Activated CD4-positive, alpha-beta memory T cell treated with anti-CD3 and anti-CD28 coated beads, Interleukin-2, amount 10 ng/mL, durations not matched to agents 7 days and 5 days (primary cell): ENCODE results near the gene DIPK1A. TPM values are rescaled to one million over a fixed set of nuclear protein-coding genes. Genes with fewer than 3 reads are reported as not detected.
A peak's percentile ranks its signal among the peaks of the same experiment; 100 is the strongest.

ENCODE experiments used
- CTCF ChIA-PET: fragments of 350-600 bp; sonication (Branson Sonifier 250); formaldehyde crosslinking; loops from one replicate; lab custom pipeline; 2021; ENCODE audit warnings: antibody characterized with exemption, inconsistent platforms; lab: Charles Lee
- POLR2A ChIA-PET: fragments of 350-600 bp; sonication (Branson Sonifier 250); formaldehyde crosslinking; loops from one replicate; lab custom pipeline; 2021; ENCODE audit warnings: antibody characterized with exemption; lab: Charles Lee
- DNase-seq: peaks from one replicate; pipeline ENCODE4 v3.0.0-alpha.2; 2020
- H3K27ac Mint-ChIP-seq: one replicate; pipeline ENCODE4 v1.8.0; 2021; ENCODE audit warnings: mild to moderate bottlenecking, mixed read lengths
- H3K27me3 Mint-ChIP-seq: one replicate; pipeline ENCODE4 v1.8.0; 2021; ENCODE audit warnings: mixed read lengths
- H3K36me3 Mint-ChIP-seq: one replicate; pipeline ENCODE4 v1.8.0; 2021; ENCODE audit warnings: low read depth, mixed read lengths
- H3K4me1 Mint-ChIP-seq: one replicate; pipeline ENCODE4 v1.8.0; 2021; ENCODE audit warnings: mixed read lengths
- H3K4me3 Mint-ChIP-seq: one replicate; pipeline ENCODE4 v1.8.0; 2021; ENCODE audit warnings: mild to moderate bottlenecking, mixed read lengths
- H3K9me3 Mint-ChIP-seq: one replicate; pipeline ENCODE4 v1.8.0; 2021; ENCODE audit warnings: mixed read lengths
- total RNA-seq, 2 experiments: library from RNA; stranded (reverse); gene quantifications; one replicate each; pipeline ENCODE4 v1.2.3, GENCODE V29; 2021

Gene DIPK1A
- total RNA-seq, 2 experiments from 2014 or later, result 12.7 to 17.2 TPM

DNA sequence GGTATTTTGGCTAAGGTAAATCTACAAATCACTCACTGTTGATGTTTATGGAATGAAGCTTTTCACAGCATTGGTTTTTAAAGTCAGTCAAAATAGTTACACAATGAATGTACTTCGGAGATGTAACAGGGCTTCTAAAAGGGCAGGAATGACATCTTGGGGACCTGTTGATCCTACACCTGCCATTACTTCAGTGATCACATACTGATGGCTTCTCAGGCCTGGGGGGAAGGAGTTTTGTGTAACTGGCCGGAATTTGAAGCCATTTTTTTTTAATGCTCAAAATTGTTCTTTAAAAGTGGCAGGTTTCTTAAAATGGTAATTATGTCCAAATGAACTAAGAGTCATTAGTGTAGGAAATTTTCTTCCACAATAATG lies 118.2 kb downstream of the DIPK1A start:
- Mint-ChIP-seq H3K27me3 (no peaks in the 10 kb centered on the region), H3K4me1 (peaks cover 25% of the 10 kb centered on the region), H3K36me3 (peaks cover 65% of the 10 kb centered on the region), H3K27ac (peak overlapping the region; percentile 27), H3K9me3 (no peaks in the 10 kb centered on the region), H3K4me3 (no peak overlapping the region)
- ChIA-PET POLR2A (interaction anchor here (1.0 to 4.7 kb wide), 3 partner anchors 10 to 119 kb away, joined by 3 to 36 read pairs (median 3); partner anchors contain the start of gene RPL5), CTCF (no interaction called here)
- DNase-seq, result no peak

DNA sequence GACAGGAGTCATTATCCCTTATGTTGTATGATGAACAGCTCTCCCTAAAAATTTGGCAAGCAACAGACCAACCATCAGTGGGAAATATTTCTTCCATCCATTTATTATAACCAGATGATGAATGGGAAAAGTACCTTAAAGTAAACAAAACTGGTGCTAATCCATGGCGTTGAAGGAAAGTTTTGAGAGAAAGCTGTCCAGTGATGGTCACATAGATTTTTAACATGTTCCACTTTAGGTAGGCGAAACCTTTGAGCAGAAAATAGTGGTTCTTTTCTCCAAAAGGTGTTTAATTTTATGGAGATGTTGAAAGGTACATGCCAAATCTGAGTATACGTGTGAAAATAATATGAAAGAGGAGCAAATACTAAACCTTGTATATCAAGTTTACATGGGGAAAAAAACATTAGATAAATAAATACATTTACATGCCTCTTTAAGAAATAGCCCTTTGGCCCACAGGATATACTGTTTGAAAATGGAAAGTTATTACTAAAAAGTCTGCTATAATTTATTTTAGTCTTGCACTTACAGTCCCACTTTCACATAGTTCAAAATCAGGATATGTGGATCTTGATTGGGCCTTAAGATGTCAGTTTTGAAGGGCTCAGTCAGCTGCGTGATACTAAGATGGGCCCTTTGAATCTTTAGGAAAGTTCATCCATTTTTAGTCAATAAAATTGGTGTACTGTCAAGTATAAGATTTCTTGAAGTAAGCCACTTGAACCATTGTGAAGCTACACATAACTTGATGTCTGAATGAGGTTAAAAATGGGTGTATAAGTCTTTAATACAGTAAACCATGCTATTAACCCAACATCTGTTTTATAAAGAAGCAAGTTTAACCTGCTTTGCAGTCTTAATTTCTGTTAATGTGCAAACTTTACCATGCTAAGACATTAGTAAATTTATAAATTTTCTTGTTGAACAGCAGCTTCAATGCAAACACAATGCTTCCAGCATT lies 118.9 kb downstream of the DIPK1A start:
- Mint-ChIP-seq H3K4me1 (peaks cover 31% of the 10 kb centered on the region), H3K27me3 (no peaks in the 10 kb centered on the region), H3K36me3 (peaks cover 71% of the 10 kb centered on the region), H3K4me3 (no peak overlapping the region), H3K9me3 (no peaks in the 10 kb centered on the region), H3K27ac (no peak overlapping the region)
- CTCF ChIA-PET, result interaction anchor here (1.2 kb wide), 1 partner anchor 10 kb away, joined by 8 read pairs; the partner anchor contains the start of gene RPL5
- POLR2A ChIA-PET, result interaction anchor here (1.0 to 4.7 kb wide), 4 partner anchors 9 to 138 kb away, joined by 3 to 36 read pairs (median 4); partner anchors contain the start of gene RPL5
- DNase-seq, result no peak

DNA sequence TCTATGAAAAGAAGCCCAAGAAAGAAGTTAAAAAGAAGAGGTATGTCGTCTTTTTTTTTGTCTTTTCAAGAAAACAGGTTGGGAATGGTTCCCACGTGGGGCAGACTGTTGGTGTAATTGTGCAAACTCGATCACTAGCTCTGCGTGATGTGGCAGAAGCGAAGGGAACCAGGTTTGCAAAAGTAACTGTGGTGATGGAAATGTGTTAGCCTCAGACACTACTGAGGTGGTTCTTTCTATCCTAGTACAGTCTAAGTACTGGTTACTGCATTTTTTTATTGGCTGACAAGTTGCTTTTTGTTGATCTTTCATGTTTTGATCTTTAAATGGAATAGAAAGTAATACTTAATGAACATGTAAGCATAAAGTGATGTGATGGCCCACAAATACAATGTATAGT lies 120.7 kb downstream of the DIPK1A start:
- no peak for DNase-seq
- H3K27ac Mint-ChIP-seq, result no peak overlapping the region
- H3K4me1 Mint-ChIP-seq, result peaks cover 49% of the 10 kb centered on the region
- H3K4me3 Mint-ChIP-seq, result no peak overlapping the region
- H3K9me3 Mint-ChIP-seq, result no peaks in the 10 kb centered on the region
- CTCF ChIA-PET, result interaction anchor here (3.1 kb wide), 1 partner anchor 121 kb away, joined by 15 read pairs; the partner anchor contains the start of gene DIPK1A
- POLR2A ChIA-PET, result interaction anchor here (4.7 kb wide), 1 partner anchor 7 kb away, joined by 36 read pairs; the partner anchor contains the start of gene RPL5
- H3K36me3 Mint-ChIP-seq, result peaks cover 83% of the 10 kb centered on the region
- no peaks in the 10 kb centered on the region for H3K27me3 Mint-ChIP-seq

DNA sequence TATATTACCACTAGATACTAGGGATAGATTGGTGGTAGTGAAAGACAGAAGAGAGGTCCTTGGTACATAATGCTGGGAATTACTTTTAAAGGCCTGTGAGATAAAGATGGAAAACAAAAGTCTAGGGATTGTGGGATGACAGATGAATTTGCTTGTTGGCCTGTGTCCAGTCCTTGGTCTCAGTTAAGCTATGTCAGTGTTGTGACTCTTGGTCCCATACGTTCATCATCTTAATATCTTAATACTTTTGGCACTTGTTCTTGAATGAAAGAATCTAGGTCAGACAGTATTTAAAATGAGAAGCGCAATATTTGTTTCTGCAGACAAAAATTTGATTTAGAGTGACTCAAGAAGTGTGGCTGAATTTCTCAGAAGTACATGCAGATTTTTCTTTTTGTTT lies 121.8 kb downstream of the DIPK1A start:
- ChIA-PET POLR2A (interaction anchor here (2.4 to 4.7 kb wide), 2 partner anchors 6 to 122 kb away, joined by 14 to 36 read pairs; partner anchors contain the start of genes DIPK1A and RPL5), CTCF (interaction anchor here (0.8 to 3.1 kb wide), 3 partner anchors 20 to 122 kb away, joined by 3 to 15 read pairs (median 3); partner anchors contain the start of gene DIPK1A)
- H3K9me3 Mint-ChIP-seq, result no peaks in the 10 kb centered on the region
- H3K27me3 Mint-ChIP-seq, result no peaks in the 10 kb centered on the region
- no peak for DNase-seq
- peak overlapping the region; percentile 12 for H3K27ac Mint-ChIP-seq
- peaks cover 95% of the 10 kb centered on the region for H3K36me3 Mint-ChIP-seq
- H3K4me3 Mint-ChIP-seq, result no peak overlapping the region
- H3K4me1 Mint-ChIP-seq, result peaks cover 61% of the 10 kb centered on the region

DNA sequence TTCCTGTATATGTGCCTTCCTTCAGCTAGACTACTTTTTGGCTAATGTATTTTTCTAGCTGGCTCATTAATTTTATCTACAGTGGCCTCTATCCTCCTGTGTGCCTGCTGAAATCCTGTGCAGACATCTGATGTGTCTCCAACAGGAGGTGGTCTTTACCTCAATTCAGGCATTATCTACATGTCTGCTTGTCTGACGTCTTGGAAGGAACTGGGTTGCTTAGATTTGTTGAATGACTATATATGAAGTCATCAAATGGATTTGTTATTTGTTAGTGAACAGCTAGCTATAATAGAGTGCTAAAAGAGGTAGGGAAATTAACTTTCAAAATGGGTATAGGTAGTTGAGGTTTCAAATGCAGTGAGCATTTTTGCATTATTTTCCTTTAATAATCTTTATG lies 122.7 kb downstream of the DIPK1A start:
- peak overlapping the region; percentile 62 for H3K27ac Mint-ChIP-seq
- H3K4me3 Mint-ChIP-seq, result no peak overlapping the region
- peaks cover 70% of the 10 kb centered on the region for H3K4me1 Mint-ChIP-seq

DNA sequence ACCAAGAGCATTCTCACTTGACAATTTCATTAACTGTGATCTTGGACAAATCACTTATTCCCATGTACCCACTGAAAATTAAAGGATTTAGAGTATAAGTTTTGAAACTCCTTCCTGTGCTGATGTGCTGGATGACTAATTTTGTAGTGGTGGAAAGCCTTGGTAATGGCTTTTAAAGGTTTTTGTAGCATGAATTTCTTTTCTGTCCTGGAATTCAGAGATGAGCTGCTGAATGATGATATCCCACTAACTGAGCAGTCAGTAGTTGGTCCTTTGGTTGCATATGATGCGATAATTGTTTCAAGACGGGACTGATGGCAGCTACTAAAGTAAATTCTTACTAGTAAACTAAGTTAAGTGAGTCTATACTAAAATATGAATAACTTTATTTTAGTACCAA lies 124.2 kb downstream of the DIPK1A start:
- Mint-ChIP-seq H3K27me3 (no peaks in the 10 kb centered on the region), H3K27ac (peak overlapping the region; percentile 47), H3K9me3 (no peaks in the 10 kb centered on the region), H3K4me3 (no peak overlapping the region), H3K36me3 (peaks cover 96% of the 10 kb centered on the region), H3K4me1 (peaks cover 80% of the 10 kb centered on the region)
- POLR2A ChIA-PET, result interaction anchor here (2.4 kb wide), 1 partner anchor 124 kb away, joined by 14 read pairs; the partner anchor contains the start of gene DIPK1A
- CTCF ChIA-PET, result interaction anchor here (0.7 kb wide), 1 partner anchor 19 kb away, joined by 3 read pairs; no protein-coding TSS in a partner anchor
- DNase-seq, result no peak

More for the DNA sequence above, 122.7 kb downstream of the DIPK1A start:
- POLR2A ChIA-PET, result interaction anchor here (2.4 kb wide), 1 partner anchor 123 kb away, joined by 14 read pairs; the partner anchor contains the start of gene DIPK1A
- CTCF ChIA-PET, result interaction anchor here (3.1 kb wide), 1 partner anchor 123 kb away, joined by 15 read pairs; the partner anchor contains the start of gene DIPK1A
- no peaks in the 10 kb centered on the region for H3K9me3 Mint-ChIP-seq
- DNase-seq, result no peak
- peaks cover 95% of the 10 kb centered on the region for H3K36me3 Mint-ChIP-seq
- H3K27me3 Mint-ChIP-seq, result no peaks in the 10 kb centered on the region

DNA sequence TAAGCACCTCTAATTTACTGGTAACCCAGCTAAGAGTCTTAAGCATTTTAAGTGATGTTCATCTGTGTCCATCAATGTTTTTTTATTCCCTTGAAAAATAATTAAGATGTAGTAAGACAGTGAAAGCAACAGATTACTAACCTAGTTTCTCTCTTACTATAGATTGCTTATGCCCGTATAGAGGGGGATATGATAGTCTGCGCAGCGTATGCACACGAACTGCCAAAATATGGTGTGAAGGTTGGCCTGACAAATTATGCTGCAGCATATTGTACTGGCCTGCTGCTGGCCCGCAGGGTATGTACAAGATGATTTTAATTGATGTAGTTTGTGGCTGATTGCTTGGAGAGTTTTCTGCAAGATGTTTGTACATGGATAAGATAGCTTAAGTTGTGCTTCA lies 126.6 kb downstream of the DIPK1A start:
- no peak for DNase-seq
- H3K9me3 Mint-ChIP-seq, result no peaks in the 10 kb centered on the region
- peak overlapping the region; percentile 84 for H3K27ac Mint-ChIP-seq
- H3K27me3 Mint-ChIP-seq, result no peaks in the 10 kb centered on the region
- ChIA-PET CTCF (interaction anchor here (0.8 to 2.7 kb wide), 3 partner anchors 16 to 159 kb away, joined by 3 to 8 read pairs (median 3); partner anchors contain the start of gene DIPK1A), POLR2A (interaction anchor here (1.1 to 5.0 kb wide), 3 partner anchors 7 to 244 kb away, joined by 6 to 36 read pairs (median 8); partner anchors contain the start of genes DIPK1A and MTF2)
- H3K4me1 Mint-ChIP-seq, result peaks cover 76% of the 10 kb centered on the region
- peaks cover 78% of the 10 kb centered on the region for H3K36me3 Mint-ChIP-seq
- H3K4me3 Mint-ChIP-seq, result peak overlapping the region; percentile 92

DNA sequence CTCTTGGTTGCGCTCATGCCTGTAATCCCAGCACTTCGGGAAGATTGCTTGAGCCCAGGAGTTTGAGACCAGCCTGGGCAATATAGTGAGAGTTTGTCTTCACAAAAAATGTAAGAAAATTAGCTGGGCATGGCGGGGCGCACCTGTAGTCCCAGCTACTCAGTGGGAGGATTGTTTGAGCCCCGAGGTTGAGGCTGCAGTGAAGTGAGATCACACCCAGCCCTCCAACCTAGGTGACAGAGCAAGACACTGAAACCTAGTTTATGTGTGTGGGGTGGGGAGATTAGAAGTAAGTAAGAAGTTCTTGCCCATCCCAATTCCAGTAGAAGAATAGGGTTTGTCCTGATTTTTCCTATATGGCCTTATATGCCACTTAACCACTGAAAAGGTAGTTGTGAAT lies 127.4 kb downstream of the DIPK1A start:
- peak overlapping the region; percentile 92 for H3K4me3 Mint-ChIP-seq
- H3K4me1 Mint-ChIP-seq, result peaks cover 69% of the 10 kb centered on the region
- ChIA-PET CTCF (interaction anchor here (1.0 to 2.7 kb wide), 2 partner anchors 128 to 160 kb away, joined by 3 to 8 read pairs; partner anchors contain the start of gene DIPK1A), POLR2A (interaction anchor here (0.6 to 5.0 kb wide), 3 partner anchors 8 to 245 kb away, joined by 3 to 36 read pairs (median 8); partner anchors contain the start of gene MTF2)
- H3K27ac Mint-ChIP-seq, result peak overlapping the region; percentile 84
- DNase-seq, result no peak
- peaks cover 71% of the 10 kb centered on the region for H3K36me3 Mint-ChIP-seq
- no peaks in the 10 kb centered on the region for H3K27me3 Mint-ChIP-seq
- H3K9me3 Mint-ChIP-seq, result no peaks in the 10 kb centered on the region

DNA sequence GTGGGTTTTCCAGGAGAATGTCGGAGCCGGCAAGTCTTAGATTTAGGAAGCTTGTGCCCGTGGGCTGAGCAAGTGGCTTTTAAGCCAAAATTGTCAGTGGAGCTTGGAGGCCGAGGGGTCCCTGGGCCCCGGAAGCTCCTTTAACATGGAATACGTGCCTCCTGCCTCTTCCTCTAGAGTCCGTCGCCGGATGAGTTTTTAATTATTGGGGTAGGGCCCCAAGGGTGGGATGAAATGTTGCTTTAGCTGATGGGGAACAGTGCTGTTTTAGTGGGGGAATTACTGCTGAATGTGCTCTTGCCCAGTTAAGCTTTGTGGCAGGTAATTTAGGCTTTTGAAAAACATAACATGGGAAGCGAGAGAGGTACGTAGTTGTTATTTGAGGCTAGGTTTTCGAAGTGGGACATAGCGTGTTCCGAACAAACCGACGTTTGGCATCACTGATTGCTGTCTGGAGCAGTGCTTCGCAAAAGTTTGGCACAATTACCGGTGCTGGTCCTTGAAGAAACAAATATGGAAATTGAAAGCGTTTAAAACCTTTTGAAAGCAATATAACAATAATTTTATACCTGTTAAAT lies 128.6 kb downstream of the DIPK1A start:
- no peak for DNase-seq
- ChIA-PET POLR2A (interaction anchor here (0.7 to 5.0 kb wide), 27 partner anchors 9 to 1811 kb away, joined by 3 to 54 read pairs (median 4); partner anchors contain the start of genes DIPK1A, DR1, GFI1 and MTF2), CTCF (interaction anchor here (0.9 to 2.4 kb wide), 17 partner anchors 9 to 346 kb away, joined by 3 to 33 read pairs (median 6); partner anchors contain the start of genes DIPK1A and GFI1)
- H3K9me3 Mint-ChIP-seq, result no peaks in the 10 kb centered on the region
- peak overlapping the region; percentile 92 for H3K4me3 Mint-ChIP-seq
- peaks cover 58% of the 10 kb centered on the region for H3K36me3 Mint-ChIP-seq
- H3K4me1 Mint-ChIP-seq, result peaks cover 57% of the 10 kb centered on the region
- H3K27ac Mint-ChIP-seq, result peak overlapping the region; percentile 84
- H3K27me3 Mint-ChIP-seq, result no peaks in the 10 kb centered on the region

DNA sequence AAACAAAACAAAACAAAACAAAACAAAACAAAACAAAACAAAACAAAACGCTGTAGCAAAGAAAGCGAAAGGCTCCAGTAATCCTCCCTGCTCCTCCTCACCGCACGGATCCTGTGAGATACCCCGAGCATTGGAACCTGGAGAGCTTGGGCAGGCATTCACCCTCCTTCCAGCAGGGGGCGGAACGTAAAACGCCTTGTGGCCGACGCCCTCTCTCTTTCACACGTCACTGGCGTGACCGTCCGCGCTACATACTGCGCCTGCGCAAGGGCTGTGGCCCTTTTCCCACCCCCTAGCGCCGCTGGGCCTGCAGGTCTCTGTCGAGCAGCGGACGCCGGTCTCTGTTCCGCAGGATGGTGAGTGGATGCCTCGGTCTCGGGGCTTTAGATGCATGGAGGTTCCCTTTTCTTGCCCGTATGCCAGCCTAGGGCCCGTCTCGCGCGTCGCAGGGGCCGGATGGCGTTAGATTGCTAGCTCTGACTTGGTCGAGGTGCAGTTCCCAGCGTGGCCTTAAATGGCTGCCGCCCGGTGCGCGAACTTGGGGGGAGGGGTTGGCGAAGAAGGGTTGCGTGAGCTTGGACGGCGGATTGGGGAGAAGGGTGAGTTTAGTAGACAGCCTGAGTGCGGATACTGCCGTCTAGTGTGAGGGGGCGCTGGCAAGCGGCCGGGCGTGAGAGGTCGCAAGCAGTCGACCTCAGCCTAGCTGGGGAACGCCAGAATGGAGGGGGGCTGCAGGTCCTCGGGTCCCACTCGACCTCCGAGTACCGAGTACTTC lies 129.3 kb downstream of the DIPK1A start, which contains the start of gene RPL5:
RPL5 (plus strand) TSS at position 279 of the 775 bp plus-strand sequence; CDS start at position 354, 75 bp downstream.
- ChIA-PET CTCF (interaction anchor here (0.7 to 2.4 kb wide), 23 partner anchors 10 to 348 kb away, joined by 3 to 33 read pairs (median 6); partner anchors contain the start of genes DIPK1A and GFI1), POLR2A (interaction anchor here (0.6 to 5.0 kb wide), 30 partner anchors 10 to 1810 kb away, joined by 3 to 54 read pairs (median 4); partner anchors contain the start of genes DIPK1A, DR1, EVI5 and GFI1)
- peak within 1 kb of the TSS; percentile 84 for H3K27ac Mint-ChIP-seq
- DNase-seq, result peak; percentile 97
- H3K36me3 Mint-ChIP-seq, result peaks cover 52% of the 10 kb centered on the region
- no peaks in the 10 kb centered on the region for H3K9me3 Mint-ChIP-seq
- H3K27me3 Mint-ChIP-seq, result no peaks in the 10 kb centered on the region
- peak within 1 kb of the TSS; percentile 92 for H3K4me3 Mint-ChIP-seq
- peaks cover 50% of the 10 kb centered on the region for H3K4me1 Mint-ChIP-seq

DNA sequence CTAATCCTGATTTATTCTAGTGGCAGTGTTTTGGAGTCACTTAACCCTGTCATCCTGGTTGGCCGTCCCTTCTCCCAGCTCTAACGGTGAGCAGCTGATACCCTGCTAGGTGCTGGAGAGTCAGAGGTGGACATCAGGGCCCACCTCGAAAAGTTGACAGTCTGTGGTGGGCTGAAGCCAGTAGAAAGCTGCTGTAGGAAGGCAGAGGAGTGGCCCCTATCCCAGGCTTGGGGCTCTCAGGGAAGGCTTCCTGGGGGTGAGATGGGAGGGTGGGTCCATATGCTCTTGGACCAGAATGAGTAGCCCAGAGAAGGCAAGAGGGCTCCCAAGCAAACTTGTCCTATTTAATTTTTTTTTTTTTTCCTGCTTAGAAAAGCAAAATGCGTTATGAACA lies 129.9 kb downstream of the DIPK1A start:
- ChIA-PET POLR2A (interaction anchor here (0.6 to 5.0 kb wide), 21 partner anchors 10 to 1809 kb away, joined by 3 to 54 read pairs (median 5); partner anchors contain the start of genes DIPK1A, DR1, EVI5 and GFI1), CTCF (interaction anchor here (0.7 to 2.4 kb wide), 20 partner anchors 10 to 347 kb away, joined by 3 to 33 read pairs (median 6); partner anchors contain the start of genes DIPK1A and GFI1)
- no peak for DNase-seq
- peaks cover 46% of the 10 kb centered on the region for H3K36me3 Mint-ChIP-seq
- peak overlapping the region; percentile 92 for H3K4me3 Mint-ChIP-seq
- H3K4me1 Mint-ChIP-seq, result peaks cover 45% of the 10 kb centered on the region
- peak overlapping the region; percentile 84 for H3K27ac Mint-ChIP-seq
- H3K9me3 Mint-ChIP-seq, result no peaks in the 10 kb centered on the region
- H3K27me3 Mint-ChIP-seq, result no peaks in the 10 kb centered on the region
